Measurements from ENCODE around the gene CERS3.
A peak's percentile ranks its signal among the peaks of the same experiment; 100 is the strongest.

The CERS3 gene

GRCh38 chr15:100526027-100526481 is 2.7 kb downstream of the CERS3 start:
- DNase-seq, result no peak

GRCh38 chr15:100525436-100525835 is 3.3 kb downstream of the CERS3 start:
- no peak for DNase-seq

DNA sequence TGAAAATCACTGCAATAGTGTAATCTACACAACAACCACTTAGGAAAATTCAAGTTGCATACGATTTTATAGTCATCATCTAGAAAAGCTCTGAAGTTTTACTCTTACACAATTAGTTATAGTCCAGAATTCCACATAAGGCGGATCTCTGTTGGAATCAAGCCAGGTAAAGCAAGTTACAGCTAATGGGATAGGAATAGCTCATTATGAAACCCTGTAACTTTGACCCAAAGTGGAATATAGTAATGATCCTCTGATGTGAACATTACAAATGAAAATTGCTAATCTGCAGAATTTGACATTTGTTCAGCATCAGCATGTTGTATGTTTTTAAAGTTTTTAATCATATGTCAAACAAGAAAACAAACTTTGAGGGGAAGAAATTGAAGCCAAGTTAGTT is 4.4 kb downstream of the CERS3 start:
- no peak for DNase-seq

- DNase-seq, result no peak
Observed at GRCh38 chr15:100521907-100522306, 6.8 kb downstream of the CERS3 start.

DNA sequence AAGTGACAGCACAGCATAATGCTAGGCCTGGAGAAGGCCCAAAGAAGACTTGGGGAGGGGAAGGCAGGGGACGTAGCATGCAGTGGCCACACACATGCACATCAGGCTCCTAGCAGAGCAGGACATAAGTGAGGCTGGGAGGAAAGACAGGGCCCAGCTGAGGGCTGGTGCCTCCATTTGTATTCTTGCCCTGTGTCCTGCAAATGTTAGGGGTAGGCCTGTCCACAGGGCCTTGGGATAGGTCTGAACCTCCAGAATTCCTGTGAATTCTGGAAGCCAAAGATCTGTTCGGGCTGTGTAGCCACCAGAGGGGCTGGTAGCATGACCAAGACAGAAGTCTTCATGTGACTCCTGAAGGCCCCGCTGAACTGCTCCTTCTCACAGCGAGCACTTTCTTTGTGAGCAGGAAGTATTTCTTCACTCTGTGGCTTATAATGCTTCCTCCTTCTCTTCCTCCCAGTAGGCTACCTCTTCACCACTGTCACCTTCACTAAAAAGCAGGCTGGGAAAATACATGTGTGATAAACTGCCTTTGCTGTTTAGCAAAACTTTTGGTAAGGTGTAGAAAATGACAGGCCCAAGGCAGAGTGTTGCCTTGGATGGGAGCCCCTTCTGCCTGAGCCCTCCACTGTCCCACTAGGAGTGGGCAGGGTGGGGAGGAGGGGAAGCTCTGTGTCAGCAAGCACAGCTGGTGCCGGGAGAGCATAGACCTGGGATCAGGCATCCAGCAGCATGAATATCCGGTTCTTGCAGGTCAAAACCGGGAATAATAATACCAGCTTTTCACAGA is 8.4 kb downstream of the CERS3 start:
- no peak for DNase-seq

GRCh38 chr15:100517846-100518245 is 10.9 kb downstream of the CERS3 start:
- DNase-seq, result no peak

DNA sequence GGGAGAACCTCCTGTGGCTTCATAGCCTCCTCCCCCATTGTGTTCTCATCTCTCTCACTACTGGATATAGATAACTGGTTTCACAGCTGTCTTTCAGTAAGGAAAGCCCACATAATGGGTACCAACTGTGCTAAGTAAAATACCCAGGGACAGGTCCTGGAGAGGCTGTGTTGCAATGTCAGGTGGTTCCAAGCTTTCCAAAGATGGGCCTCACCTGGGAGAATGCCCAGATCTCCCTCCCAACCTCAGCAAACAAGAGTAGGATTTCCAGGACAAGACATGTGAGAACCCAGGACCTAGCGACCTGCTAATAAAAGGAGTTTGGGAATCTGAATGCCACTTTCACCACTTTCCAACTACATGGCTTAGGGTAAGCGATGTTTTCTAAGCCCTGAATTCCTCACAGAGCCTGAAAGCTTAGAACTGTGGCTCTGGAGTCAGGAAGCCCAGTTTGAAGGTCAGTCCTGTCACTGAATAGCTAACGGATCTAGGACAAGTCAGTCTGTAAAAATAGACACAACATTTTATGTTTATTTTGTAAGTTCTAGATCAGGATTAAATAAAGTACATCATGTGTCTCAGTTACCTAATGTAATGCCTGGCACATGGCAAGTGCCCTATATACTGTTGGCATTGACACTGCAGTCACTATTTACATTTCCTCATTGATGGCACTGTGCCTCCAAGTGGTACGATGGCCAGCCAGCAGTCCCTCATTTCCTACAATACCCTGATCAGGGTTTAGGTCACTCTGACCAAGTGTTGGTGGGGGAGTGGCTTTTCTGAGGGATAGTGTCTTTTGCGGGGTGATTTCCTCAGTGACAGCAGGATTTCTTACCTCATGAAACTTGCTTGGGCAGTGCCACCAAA is 11.9 kb downstream of the CERS3 start:
- no peak for DNase-seq

- DNase-seq, result peak; percentile 3
Observed at GRCh38 chr15:100515758-100516157, 13.0 kb downstream of the CERS3 start.

GRCh38 chr15:100508641-100509300 is 20.0 kb downstream of the CERS3 start:
- no peak for DNase-seq

- DNase-seq, result no peak
Observed at GRCh38 chr15:100502651-100503050, 26.1 kb downstream of the CERS3 start.

- no peak for DNase-seq
Observed at GRCh38 chr15:100501117-100501516, 27.6 kb downstream of the CERS3 start.

- no peak for DNase-seq
Observed at GRCh38 chr15:100500226-100500990, 28.3 kb downstream of the CERS3 start.

DNA sequence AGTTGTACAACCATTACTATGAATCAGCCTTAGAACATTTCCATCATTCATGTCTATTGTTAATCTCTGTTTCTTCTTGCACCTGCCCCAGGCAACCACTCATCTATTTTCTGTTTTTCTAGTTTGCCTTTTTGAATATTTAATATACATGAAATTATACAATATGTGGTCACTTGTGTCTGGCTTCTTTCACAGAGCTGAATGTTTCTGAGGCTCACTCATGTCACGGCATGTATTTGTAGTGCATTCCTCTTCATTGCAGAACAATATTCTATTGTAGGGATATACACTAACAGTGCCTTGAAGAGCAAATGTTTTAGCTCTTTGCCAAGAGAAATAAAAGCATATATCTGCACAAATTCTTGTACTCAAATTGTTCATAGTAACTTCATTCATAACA is 32.9 kb downstream of the CERS3 start:
- no peak for DNase-seq

DNA sequence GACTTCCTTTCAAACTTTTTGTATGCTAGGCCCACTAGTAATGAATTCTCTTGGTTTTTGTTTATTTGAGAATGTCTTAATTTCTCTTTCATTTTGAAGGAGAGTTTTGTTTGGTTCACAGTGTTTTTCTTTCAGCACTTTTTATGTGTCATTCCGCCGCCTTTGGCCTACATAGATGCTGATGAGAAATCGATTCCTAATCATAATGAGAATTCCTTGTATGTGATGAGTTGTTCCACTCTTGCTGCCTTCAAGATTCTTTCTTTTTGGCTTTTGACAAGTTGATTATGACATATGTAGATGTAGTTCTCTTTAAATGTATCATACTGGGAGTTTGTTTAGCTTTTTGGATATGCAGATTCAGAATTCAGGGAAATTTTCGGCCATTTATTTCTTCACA is 35.5 kb downstream of the CERS3 start:
- DNase-seq, result no peak

DNA sequence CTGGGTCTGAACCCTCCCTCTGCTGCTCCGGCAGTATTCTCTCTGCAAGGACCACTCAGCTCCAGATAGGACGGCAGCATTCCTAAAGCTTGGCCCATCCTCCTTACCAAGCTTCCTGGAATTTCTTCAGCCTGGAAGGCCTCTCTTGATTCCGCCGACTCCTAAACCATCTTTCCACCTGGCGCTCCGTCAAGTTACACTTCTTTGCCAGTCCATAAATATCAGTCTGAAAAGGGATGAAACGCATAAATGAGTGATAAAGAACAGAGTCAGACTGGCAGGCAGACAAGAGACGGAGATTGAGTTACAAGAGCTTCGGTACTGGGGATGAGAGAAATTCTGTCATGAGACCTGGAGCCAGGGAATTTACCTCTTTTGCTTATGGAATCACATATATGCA is 44.3 kb downstream of the CERS3 start:
- DNase-seq, result no peak

DNA sequence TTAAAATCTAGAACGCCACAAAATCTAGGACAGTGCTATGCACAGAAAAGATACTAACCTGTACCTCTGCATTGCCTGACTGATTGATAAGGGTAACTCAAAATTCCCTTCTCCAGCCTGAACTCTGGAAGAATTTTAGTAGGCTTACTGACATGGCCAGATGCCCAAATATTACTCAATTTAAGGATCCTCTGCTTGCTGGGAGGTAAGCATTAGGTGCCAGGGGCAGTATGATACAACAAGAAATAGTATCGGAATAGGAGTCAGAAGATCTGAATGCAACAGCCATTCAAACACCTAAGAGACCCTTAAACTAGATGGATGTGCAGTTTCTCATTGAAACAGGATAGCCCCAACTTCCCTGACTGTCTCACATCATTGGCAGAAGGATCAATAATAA is 45.4 kb downstream of the CERS3 start:
- no peak for DNase-seq

DNA sequence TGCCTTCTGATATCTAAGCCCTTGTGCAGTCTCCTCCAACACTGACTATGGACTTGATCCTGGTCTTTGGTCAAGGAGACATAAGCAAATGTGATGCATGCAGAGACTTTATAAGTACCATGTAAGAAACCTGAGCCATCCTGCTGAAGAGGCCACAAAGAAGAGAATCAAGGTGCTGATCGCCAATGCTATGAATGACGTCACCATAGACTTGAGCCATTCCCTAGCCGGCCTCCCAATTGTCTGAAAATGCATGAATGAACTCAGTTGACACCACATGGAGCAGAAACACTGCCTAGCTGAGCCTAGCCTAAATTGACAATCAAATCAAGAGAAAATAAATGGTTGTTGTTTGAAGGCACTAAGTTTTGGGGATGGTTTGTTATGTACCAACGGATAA is 51.9 kb downstream of the CERS3 start:
- no peak for DNase-seq

GRCh38 chr15:100472736-100473135 is 56.0 kb downstream of the CERS3 start:
- DNase-seq, result no peak

DNA sequence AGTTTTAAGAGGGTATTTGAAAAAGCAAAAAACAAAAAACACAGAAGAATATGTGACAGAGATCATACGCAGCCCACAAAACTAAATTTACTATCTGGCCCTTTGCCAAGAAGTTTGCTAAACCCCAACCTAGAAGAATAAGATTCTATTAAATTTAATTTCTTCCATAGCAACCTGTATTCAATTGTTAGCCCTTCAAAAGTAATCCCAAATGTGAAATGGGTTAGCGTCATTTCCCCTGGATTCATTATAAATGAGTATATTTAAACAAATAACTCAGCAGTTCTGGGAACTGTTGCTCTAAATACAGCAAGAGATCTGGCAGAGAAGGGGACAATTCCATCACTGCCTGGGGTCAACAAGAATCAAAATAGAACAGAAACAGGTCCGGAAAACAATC is 56.8 kb downstream of the CERS3 start:
- DNase-seq, result no peak

DNA sequence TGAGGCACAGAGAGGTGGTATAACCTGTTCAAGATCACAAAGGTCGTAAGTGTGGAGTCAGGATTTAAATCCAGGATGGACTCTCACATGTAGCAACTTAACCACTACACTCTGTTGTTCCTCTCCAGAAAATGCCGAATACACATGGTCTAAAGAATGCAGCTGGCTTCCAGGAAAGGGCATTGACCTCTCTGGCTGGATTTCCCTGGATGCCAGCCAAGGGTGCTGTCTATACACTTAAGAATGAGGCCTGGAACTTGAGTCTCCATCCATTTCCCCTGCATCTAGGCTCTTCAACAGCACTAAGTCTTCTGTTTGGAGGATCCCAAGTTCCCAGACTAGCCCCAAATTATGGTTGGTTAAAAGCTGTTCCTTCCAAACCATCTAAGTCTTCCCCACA is 60.5 kb downstream of the CERS3 start:
- peak; percentile 64 for DNase-seq

GRCh38 chr15:100466073-100466472 is 62.7 kb downstream of the CERS3 start:
- DNase-seq, result no peak

DNA sequence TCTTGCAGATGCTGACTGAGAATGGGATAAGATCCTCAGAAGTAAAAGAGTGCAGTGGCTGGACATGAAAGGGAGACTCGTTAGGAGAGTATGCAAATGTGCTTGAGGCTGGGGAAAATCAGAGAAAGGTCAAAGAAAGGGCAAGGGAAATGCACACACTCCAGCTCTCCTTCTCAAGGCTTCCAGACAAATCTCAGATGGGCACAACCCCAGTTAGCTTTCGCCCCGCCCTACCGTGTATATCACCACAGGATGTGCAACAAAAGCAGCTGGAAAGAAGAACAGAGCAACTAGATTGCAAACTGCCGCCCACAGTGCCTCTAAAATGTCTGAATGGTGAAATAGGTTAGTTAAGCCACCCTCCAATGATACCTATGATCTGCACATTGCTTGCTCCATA is 63.9 kb downstream of the CERS3 start:
- DNase-seq, result no peak

GRCh38 chr15:100464256-100464655 is 64.5 kb downstream of the CERS3 start:
- DNase-seq, result no peak
